ENCODE measurements around the gene C1QTNF6.

Gene C1QTNF6

DNA sequence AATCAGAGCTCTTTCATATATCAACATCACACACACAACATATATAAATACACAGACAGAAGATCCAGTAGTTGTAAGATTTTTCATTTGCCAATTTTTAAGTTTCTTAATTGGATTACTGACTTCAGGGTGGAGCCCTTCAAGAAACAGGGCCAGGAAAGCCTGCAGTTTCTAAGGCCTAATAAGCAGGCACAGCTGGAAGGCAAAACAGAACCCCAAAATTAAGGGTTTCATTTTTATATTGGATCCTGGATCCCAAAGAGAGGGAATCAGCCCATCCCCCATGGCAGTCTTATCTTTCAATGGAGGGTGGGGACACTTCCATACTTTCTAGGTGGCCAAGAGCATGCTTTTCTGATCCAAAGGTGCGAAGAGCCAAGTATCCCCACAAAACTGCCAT is 4.7 kb upstream of the C1QTNF6 start:
- TF ChIP-seq ESRRG (CRISPR knock-in tag; IDR thresholded peaks at IDR 0.05), result no peak
- TF ChIP-seq ZNF8 (CRISPR knock-in tag; IDR thresholded peaks at IDR 0.05), result no peak
- TF ChIP-seq, protein P1, sequence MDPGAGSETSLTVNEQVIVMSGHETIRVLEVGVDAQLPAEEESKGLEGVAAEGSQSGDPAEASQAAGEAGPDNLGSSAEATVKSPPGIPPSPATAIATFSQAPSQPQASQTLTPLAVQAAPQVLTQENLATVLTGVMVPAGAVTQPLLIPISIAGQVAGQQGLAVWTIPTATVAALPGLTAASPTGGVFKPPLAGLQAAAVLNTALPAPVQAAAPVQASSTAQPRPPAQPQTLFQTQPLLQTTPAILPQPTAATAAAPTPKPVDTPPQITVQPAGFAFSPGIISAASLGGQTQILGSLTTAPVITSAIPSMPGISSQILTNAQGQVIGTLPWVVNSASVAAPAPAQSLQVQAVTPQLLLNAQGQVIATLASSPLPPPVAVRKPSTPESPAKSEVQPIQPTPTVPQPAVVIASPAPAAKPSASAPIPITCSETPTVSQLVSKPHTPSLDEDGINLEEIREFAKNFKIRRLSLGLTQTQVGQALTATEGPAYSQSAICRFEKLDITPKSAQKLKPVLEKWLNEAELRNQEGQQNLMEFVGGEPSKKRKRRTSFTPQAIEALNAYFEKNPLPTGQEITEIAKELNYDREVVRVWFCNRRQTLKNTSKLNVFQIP (CRISPR knock-in tag; IDR thresholded peaks at IDR 0.05; ENCODE audit: borderline replicate concordance, low read depth), result no peak
- no peak for TF ChIP-seq ARNTL (CRISPR knock-in tag; IDR thresholded peaks at IDR 0.05; ENCODE audit: borderline replicate concordance, low read depth)
- TF ChIP-seq ZNF565 (CRISPR knock-in tag; conservative IDR thresholded peaks at IDR 0.05; ENCODE audit: low read depth), result no peak
- TF ChIP-seq ZFP30 (CRISPR knock-in tag; IDR thresholded peaks at IDR 0.05), result no peak
- no peak for TF ChIP-seq ZC3H10 (CRISPR knock-in tag; IDR thresholded peaks at IDR 0.05)
- TF ChIP-seq, protein P2, sequence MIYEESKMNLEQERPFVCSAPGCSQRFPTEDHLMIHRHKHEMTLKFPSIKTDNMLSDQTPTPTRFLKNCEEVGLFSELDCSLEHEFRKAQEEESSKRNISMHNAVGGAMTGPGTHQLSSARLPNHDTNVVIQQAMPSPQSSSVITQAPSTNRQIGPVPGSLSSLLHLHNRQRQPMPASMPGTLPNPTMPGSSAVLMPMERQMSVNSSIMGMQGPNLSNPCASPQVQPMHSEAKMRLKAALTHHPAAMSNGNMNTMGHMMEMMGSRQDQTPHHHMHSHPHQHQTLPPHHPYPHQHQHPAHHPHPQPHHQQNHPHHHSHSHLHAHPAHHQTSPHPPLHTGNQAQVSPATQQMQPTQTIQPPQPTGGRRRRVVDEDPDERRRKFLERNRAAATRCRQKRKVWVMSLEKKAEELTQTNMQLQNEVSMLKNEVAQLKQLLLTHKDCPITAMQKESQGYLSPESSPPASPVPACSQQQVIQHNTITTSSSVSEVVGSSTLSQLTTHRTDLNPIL (CRISPR knock-in tag; IDR thresholded peaks at IDR 0.05; ENCODE audit: low read depth), result no peak
- TF ChIP-seq, protein P3, sequence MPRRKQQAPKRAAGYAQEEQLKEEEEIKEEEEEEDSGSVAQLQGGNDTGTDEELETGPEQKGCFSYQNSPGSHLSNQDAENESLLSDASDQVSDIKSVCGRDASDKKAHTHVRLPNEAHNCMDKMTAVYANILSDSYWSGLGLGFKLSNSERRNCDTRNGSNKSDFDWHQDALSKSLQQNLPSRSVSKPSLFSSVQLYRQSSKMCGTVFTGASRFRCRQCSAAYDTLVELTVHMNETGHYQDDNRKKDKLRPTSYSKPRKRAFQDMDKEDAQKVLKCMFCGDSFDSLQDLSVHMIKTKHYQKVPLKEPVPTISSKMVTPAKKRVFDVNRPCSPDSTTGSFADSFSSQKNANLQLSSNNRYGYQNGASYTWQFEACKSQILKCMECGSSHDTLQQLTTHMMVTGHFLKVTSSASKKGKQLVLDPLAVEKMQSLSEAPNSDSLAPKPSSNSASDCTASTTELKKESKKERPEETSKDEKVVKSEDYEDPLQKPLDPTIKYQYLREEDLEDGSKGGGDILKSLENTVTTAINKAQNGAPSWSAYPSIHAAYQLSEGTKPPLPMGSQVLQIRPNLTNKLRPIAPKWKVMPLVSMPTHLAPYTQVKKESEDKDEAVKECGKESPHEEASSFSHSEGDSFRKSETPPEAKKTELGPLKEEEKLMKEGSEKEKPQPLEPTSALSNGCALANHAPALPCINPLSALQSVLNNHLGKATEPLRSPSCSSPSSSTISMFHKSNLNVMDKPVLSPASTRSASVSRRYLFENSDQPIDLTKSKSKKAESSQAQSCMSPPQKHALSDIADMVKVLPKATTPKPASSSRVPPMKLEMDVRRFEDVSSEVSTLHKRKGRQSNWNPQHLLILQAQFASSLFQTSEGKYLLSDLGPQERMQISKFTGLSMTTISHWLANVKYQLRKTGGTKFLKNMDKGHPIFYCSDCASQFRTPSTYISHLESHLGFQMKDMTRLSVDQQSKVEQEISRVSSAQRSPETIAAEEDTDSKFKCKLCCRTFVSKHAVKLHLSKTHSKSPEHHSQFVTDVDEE (CRISPR knock-in tag; IDR thresholded peaks at IDR 0.05), result no peak
- TF ChIP-seq, protein P4, sequence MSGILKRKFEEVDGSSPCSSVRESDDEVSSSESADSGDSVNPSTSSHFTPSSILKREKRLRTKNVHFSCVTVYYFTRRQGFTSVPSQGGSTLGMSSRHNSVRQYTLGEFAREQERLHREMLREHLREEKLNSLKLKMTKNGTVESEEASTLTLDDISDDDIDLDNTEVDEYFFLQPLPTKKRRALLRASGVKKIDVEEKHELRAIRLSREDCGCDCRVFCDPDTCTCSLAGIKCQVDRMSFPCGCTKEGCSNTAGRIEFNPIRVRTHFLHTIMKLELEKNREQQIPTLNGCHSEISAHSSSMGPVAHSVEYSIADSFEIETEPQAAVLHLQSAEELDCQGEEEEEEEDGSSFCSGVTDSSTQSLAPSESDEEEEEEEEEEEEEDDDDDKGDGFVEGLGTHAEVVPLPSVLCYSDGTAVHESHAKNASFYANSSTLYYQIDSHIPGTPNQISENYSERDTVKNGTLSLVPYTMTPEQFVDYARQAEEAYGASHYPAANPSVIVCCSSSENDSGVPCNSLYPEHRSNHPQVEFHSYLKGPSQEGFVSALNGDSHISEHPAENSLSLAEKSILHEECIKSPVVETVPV (CRISPR knock-in tag; IDR thresholded peaks at IDR 0.05), result no peak
- TF ChIP-seq BACH2 (CRISPR knock-in tag; IDR thresholded peaks at IDR 0.05; ENCODE audit: borderline replicate concordance), result no peak
- TF ChIP-seq, protein P5, sequence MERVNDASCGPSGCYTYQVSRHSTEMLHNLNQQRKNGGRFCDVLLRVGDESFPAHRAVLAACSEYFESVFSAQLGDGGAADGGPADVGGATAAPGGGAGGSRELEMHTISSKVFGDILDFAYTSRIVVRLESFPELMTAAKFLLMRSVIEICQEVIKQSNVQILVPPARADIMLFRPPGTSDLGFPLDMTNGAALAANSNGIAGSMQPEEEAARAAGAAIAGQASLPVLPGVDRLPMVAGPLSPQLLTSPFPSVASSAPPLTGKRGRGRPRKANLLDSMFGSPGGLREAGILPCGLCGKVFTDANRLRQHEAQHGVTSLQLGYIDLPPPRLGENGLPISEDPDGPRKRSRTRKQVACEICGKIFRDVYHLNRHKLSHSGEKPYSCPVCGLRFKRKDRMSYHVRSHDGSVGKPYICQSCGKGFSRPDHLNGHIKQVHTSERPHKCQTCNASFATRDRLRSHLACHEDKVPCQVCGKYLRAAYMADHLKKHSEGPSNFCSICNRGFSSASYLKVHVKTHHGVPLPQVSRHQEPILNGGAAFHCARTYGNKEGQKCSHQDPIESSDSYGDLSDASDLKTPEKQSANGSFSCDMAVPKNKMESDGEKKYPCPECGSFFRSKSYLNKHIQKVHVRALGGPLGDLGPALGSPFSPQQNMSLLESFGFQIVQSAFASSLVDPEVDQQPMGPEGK (CRISPR knock-in tag; IDR thresholded peaks at IDR 0.05; ENCODE audit: borderline replicate concordance), result no peak
- TF ChIP-seq OSR1 (CRISPR knock-in tag; IDR thresholded peaks at IDR 0.05), result no peak
- no peak for TF ChIP-seq TOX (CRISPR knock-in tag; IDR thresholded peaks at IDR 0.05; ENCODE audit: borderline replicate concordance)
- no peak for TF ChIP-seq ISL1 (CRISPR knock-in tag; IDR thresholded peaks at IDR 0.05)
- no peak for TF ChIP-seq RARB (CRISPR knock-in tag; IDR thresholded peaks at IDR 0.05)
- no peak for TF ChIP-seq SNAI2 (CRISPR knock-in tag; IDR thresholded peaks at IDR 0.05)
- no peak for TF ChIP-seq ZFP3 (CRISPR knock-in tag; IDR thresholded peaks at IDR 0.05)
- TF ChIP-seq CSDC2 (CRISPR knock-in tag; IDR thresholded peaks at IDR 0.05), result no peak
- TF ChIP-seq TCF4 (CRISPR knock-in tag; IDR thresholded peaks at IDR 0.05; ENCODE audit: borderline replicate concordance), result no peak
- ATAC-seq, result no peak

DNA sequence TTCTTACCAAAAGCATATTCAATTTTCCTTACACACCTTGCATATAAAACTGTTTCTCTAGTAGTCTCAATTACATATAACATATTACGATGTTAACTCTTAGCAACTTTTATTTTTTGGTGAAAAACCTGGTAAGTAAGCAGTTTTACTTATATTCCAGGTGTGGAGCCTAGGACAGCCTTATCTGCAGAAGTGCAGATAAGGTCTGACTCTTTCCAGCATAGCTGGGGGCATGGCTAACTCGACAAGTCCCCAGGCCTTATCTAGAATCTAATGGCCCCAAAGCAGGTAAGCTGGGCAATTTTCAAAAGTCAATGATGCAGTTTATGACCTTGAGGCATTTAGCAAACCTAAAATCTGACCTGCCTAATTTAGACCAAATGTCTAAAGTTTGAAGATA is 4.2 kb upstream of the C1QTNF6 start:
- no peak for ATAC-seq
- TF ChIP-seq CSDC2 (CRISPR knock-in tag; IDR thresholded peaks at IDR 0.05) (no peak), TOX (CRISPR knock-in tag; IDR thresholded peaks at IDR 0.05; ENCODE audit: borderline replicate concordance) (no peak), ARNTL (CRISPR knock-in tag; IDR thresholded peaks at IDR 0.05; ENCODE audit: borderline replicate concordance, low read depth) (no peak), RARB (CRISPR knock-in tag; IDR thresholded peaks at IDR 0.05) (no peak), PPARA (CRISPR knock-in tag; IDR thresholded peaks at IDR 0.05; ENCODE audit: borderline replicate concordance) (no peak), OSR1 (CRISPR knock-in tag; IDR thresholded peaks at IDR 0.05) (no peak)
- TF ChIP-seq, protein P2 (CRISPR knock-in tag; IDR thresholded peaks at IDR 0.05; ENCODE audit: low read depth), result no peak
- TF ChIP-seq, protein P5 (CRISPR knock-in tag; IDR thresholded peaks at IDR 0.05; ENCODE audit: borderline replicate concordance), result no peak
